Cardiac muscle cell (in vitro differentiated cells and primary cell): ENCODE results near the gene PAX2. TPM values are rescaled to one million over a fixed set of nuclear protein-coding genes. Genes with fewer than 3 reads are reported as not detected.

Experiments
- DNase-seq, 2 donors: peaks; one replicate each; pipeline versions ENCODE4 v3.0.0 to v3.0.0-alpha.2; 2010 to 2017; ENCODE audit warnings: low read depth in 1 of 2, low spot score in 1 of 2
- H3K27ac ChIP-seq: fragments of 200-600 bp; sonication (generic); 2 replicates; pipeline ENCODE4 v1.5.1; 2016
- H3K27me3 ChIP-seq: fragments of 200-600 bp; sonication (generic); 2 replicates; pipeline ENCODE4 v1.6.0; 2016; ENCODE audit warnings: control low read depth
- H3K36me3 ChIP-seq: fragments of 200-600 bp; sonication (generic); 2 replicates; pipeline ENCODE4 v1.5.1; 2016; ENCODE audit warnings: control low read depth
- H3K4me1 ChIP-seq: fragments of 200-600 bp; sonication (generic); 2 replicates; pipeline ENCODE4 v1.8.1; 2017; ENCODE audit warnings: low read depth, mild to moderate bottlenecking, mixed run types
- H3K4me3 ChIP-seq: fragments of 200-600 bp; sonication (generic); 2 replicates; pipeline ENCODE4 v1.5.1; 2016; ENCODE audit warnings: mild to moderate bottlenecking
- H3K9me3 ChIP-seq: fragments of 200-600 bp; sonication (generic); 2 replicates; pipeline ENCODE4 v1.5.1; 2017; ENCODE audit warnings: low read depth, mild to moderate bottlenecking, control low read depth
- polyA plus RNA-seq: library from polyadenylated mRNA; unstranded; fragments of >200 nt; fragmentation: Nextera tagmentation; extraction: Ambion mirVana; gene quantifications from 2 replicates; pipeline ENCODE4 v1.2.1, GENCODE V29; 2016
- total RNA-seq: library from RNA; depleted of rRNA; stranded (reverse); fragments of >200 nt; gene quantifications from 2 replicates; pipeline ENCODE4 v1.2.3, GENCODE V29; 2016
- TF ChIP-seq, protein P1 (sequence below): IDR thresholded peaks from 2 replicates; pipeline ENCODE4 v1.5.1; 2012; ENCODE audit warnings: low read depth, mild to moderate bottlenecking, low read length

PAX2 gene
- total and polyA plus RNA-seq, 2 experiments from 2014 or later, result not detected

DNA sequence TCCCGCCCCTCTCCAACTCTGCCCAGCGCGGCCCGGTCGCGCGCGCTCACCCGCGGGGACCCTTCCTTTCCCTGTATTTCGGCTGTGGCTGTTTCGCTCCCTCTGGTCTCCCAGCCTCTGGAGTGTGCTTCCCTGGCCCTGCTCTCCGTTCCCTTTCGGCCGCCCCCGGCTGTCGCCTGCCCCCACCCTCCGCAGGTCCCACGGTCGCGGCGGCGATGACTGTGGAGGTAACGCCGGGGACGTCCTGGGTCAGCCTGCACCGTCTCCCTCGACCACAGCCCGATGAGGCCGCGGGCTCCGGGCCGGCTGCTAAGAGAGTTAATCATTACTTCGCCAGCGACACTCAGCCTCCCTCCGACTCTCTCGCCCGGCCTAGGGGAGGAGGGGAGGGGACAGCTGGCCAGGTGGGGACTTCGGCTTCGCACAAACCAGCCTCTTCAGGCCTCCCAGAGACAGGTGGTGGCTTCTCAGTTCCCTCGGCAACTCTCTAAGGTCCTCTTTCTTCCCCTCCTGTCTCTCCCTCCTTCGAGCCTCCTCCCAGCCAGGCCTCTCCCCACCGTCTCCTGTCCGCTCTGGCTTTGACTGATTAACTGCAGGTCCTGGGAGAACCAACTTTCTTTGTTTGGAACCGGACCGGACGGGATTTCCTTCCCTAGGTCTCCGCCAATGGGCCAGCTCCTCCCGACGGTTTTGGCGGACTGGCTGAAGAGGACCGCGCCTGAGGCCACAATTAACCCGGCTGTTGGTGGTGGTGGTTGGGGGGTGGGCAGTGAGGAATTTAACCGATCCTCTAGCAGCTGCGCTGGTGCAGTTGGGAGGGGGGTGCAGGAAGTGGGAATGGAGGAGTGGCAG lies 5.6 kb upstream of the PAX2 start:
- H3K27ac ChIP-seq, result no peak overlapping the region
- no peaks in the 10 kb centered on the region for H3K4me1 ChIP-seq
- H3K27me3 ChIP-seq, result peaks cover 100% of the 10 kb centered on the region
- no peak overlapping the region for H3K4me3 ChIP-seq
- no peak for DNase-seq
- H3K36me3 ChIP-seq, result no peaks in the 10 kb centered on the region
- H3K9me3 ChIP-seq, result no peaks in the 10 kb centered on the region
- TF ChIP-seq, protein P1, sequence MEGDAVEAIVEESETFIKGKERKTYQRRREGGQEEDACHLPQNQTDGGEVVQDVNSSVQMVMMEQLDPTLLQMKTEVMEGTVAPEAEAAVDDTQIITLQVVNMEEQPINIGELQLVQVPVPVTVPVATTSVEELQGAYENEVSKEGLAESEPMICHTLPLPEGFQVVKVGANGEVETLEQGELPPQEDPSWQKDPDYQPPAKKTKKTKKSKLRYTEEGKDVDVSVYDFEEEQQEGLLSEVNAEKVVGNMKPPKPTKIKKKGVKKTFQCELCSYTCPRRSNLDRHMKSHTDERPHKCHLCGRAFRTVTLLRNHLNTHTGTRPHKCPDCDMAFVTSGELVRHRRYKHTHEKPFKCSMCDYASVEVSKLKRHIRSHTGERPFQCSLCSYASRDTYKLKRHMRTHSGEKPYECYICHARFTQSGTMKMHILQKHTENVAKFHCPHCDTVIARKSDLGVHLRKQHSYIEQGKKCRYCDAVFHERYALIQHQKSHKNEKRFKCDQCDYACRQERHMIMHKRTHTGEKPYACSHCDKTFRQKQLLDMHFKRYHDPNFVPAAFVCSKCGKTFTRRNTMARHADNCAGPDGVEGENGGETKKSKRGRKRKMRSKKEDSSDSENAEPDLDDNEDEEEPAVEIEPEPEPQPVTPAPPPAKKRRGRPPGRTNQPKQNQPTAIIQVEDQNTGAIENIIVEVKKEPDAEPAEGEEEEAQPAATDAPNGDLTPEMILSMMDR, result no peak

DNA sequence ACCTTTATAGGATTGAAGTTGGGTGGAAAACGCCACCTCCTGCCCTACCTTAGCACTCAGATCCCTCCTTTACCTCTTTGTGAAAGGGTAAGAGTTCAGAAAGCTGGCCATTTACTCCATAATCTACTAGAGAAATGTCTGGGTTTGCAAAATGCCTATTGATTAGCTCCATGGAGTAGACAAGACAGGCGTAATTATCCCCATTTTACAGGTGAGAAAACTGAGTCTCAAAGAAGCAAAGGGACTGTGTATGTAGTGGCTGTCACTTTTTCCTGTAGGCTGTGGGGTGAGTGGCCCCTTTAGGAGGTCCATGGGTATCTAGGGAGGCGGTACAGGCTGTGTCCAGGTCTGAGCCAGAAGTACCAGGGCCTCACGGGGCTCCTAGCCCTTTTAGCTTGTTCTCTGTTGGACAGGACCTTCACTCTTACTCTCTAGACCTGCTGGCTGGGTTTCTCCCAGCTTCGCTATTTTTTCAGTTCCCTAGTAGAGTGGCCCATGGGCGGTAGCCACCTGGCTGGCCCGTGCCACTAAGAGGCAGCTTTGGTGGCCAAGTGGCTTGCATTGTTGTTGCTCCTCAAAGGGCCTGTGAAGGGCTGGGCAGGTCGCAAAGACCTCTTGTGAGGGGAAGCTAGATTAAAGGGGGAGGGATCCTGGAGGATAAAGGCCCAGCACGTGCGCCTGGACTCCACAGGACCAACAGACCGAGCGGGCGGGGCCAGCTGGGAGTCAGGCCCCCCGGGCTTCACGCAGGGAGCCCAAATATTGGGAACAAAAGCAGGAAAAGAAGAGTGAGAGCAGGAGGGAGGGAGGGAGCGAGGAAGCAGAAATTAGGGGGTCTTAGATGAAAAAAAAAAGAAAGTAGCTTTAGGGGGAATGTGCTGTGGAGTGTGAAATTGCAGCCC lies 4.7 kb upstream of the PAX2 start:
- Histone ChIP-seq H3K27ac (no peak overlapping the region), H3K9me3 (no peaks in the 10 kb centered on the region), H3K4me1 (peaks cover under 1% of the 10 kb centered on the region), H3K4me3 (no peak overlapping the region), H3K27me3 (peaks cover 100% of the 10 kb centered on the region), H3K36me3 (no peaks in the 10 kb centered on the region)
- TF ChIP-seq, protein P1, result no peak
- DNase-seq, result no peak

DNA sequence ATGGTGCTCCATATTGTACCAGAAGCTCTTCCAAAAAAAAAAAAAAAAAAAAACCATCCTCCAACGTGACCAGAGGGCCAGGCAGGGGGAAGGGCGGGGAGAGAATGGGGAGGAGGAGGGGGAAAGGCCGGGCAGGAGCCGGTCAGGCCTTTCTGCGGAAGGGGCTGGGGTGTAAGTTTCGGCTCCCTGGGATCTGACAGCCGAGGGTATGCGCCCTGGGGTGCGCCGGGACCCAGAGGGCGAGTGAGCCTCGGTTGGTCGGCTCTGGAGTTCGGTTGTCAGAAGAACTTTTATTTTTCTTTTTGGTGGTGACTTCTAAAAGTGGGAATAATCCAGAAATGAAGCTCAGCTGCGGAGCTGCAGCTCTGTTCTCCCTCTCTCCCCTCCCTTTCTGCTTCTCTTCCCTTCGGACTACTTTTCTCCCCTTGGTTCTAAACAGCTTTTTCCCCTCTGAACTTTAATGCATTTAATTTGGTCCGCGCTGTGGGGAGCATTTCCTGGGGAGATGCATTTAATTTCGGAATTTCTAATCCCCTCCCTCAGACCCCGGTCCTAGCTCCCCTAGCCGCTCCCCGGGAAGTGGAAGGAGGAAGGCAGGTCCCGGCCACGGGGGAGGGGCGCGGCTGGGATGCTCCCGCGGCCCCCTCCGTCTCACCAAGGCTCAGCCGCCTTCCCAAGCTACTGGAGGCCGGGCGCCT lies 3.9 kb upstream of the PAX2 start:
- TF ChIP-seq, protein P1, result no peak
- Histone ChIP-seq H3K27me3 (peaks cover 100% of the 10 kb centered on the region), H3K4me1 (peaks cover 8% of the 10 kb centered on the region), H3K9me3 (no peaks in the 10 kb centered on the region), H3K36me3 (no peaks in the 10 kb centered on the region), H3K27ac (no peak overlapping the region), H3K4me3 (no peak overlapping the region)
- DNase-seq, result no peak

DNA sequence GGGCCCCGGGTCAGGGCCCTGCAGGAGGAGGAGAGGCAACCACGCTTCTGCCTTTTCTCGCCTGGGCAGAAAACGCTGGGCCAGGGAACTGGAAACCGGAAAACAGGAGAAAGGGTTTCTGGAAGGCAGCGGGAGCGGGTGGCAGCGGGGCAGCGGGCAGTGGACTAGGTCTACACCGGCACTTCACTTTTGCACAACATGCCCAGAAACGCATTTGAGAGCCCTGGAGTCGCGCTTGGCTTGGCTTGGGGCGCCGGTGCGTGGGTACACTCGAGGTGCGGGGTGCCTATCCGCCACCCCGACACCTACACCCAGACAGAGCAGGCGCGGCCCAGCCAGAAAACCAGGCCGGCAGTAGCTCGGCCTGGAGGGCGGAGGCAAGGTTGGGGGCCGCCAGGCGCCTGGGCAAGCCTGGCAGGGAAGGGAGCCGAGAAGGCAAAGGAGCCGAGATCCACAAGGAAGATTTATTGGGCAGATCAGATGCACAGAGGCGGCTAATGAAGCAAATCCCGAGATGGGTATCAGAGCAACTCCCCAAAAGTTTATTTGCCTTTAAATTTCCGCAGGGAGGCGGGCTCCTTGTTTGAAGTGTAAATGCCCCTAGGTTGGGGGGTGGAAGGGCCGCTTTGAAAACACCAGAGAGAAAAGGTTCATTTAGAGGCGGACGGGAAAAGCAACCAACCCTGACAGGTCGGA lies 3.2 kb upstream of the PAX2 start:
- no peak overlapping the region for H3K4me3 ChIP-seq
- TF ChIP-seq, protein P1, result no peak

DNA sequence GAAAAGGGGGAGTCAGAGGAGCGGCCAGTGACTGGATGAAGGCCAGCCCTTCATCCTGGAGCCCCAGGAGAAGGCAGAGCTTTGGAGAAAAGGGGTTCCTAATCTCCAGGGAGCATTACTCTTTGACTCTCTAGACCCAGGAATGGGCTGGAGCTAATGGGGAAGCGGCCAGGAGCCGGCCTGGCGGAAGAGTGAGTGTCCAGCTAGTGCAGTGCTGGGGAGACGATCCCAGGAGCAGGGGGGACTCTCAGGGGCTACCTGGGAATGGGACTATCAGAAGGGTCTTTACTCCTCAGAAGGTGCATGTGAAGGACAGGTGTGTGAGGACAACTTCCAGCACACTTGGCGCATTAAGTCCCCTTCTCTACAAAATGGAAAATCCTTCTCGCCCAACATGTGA lies 2.4 kb upstream of the PAX2 start:
- H3K27ac ChIP-seq, result no peak overlapping the region
- H3K9me3 ChIP-seq, result no peaks in the 10 kb centered on the region
- peaks cover 100% of the 10 kb centered on the region for H3K27me3 ChIP-seq
- TF ChIP-seq, protein P1, result no peak
- peaks cover 11% of the 10 kb centered on the region for H3K4me1 ChIP-seq
- no peak overlapping the region for H3K4me3 ChIP-seq
- H3K36me3 ChIP-seq, result no peaks in the 10 kb centered on the region
- DNase-seq, result no peak

More for the DNA sequence above, 3.2 kb upstream of the PAX2 start:
- peaks cover 8% of the 10 kb centered on the region for H3K4me1 ChIP-seq
- no peak for DNase-seq
- H3K27me3 ChIP-seq, result peaks cover 100% of the 10 kb centered on the region
- no peaks in the 10 kb centered on the region for H3K9me3 ChIP-seq
- no peaks in the 10 kb centered on the region for H3K36me3 ChIP-seq
- H3K27ac ChIP-seq, result no peak overlapping the region
